ENCODE results near the gene OTX1. TPM values are rescaled to one million over a fixed set of nuclear protein-coding genes. Genes with fewer than 3 reads are reported as not detected.

Gene OTX1
- total RNA-seq, 4 donors from 2014 or later, result not detected

DNA sequence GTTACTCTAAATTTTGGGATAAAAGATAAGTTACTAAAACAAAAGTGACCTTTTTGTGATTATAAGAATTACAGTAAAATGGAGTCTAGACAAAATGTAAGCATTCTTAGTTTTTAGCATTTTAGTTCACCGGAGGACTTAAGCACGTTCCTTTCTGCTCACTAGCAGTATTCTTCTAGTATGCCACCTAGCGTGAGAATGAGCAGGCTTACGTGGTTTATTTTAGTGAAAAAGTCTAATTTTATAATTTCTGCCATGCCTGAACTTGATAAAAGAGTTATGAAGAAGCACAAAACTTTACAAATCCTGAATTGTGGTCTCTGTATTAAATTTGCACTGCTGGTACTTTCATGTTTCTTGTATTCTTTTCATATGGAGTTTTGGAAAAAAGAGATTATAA is 12.6 kb upstream of the OTX1 start:
- no peak for TF ChIP-seq POLR2A (IDR thresholded peaks at IDR 0.05)
- TF ChIP-seq, protein P1, sequence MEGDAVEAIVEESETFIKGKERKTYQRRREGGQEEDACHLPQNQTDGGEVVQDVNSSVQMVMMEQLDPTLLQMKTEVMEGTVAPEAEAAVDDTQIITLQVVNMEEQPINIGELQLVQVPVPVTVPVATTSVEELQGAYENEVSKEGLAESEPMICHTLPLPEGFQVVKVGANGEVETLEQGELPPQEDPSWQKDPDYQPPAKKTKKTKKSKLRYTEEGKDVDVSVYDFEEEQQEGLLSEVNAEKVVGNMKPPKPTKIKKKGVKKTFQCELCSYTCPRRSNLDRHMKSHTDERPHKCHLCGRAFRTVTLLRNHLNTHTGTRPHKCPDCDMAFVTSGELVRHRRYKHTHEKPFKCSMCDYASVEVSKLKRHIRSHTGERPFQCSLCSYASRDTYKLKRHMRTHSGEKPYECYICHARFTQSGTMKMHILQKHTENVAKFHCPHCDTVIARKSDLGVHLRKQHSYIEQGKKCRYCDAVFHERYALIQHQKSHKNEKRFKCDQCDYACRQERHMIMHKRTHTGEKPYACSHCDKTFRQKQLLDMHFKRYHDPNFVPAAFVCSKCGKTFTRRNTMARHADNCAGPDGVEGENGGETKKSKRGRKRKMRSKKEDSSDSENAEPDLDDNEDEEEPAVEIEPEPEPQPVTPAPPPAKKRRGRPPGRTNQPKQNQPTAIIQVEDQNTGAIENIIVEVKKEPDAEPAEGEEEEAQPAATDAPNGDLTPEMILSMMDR (IDR thresholded peaks at IDR 0.05), result no peak
- intact Hi-C loops (cut with DNase I), result no loop called here
- H3K27me3 ChIP-seq, result no peaks in the 10 kb centered on the region
- no peak overlapping the region for H3K4me3 ChIP-seq (replicated peaks in 1 of 3)
- no peaks in the 10 kb centered on the region for H3K36me3 ChIP-seq
- H3K27ac ChIP-seq, result no peak overlapping the region
- WGBS, 2 donors, result 96 to 98% methylated on average over 4 of the region's 4 CpGs
- H3K4me1 ChIP-seq, result no peaks in the 10 kb centered on the region
- no peaks in the 10 kb centered on the region for H3K9me3 ChIP-seq
- DNase-seq, result no peak

DNA sequence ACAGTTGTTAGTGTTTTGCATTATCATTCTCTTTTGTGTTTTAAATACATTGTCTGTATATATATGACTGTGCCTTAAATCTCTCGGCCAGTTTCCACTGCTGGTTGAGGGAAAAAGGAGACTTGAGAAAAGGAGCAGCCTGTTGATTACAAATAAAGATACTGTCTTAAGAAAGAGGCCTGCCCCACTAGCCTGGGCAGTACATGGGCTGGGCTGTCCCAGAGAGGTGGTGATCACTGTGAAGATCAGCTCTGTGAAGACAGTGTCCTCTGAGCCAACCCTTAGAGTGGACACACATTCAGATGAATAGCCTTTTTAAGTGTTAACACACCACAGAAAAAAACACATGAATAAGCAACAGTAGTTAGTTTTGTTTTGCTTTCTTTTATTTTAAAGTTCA is 10.0 kb upstream of the OTX1 start:
- TF ChIP-seq, protein P1 (IDR thresholded peaks at IDR 0.05), result no peak
- no peak for TF ChIP-seq POLR2A (IDR thresholded peaks at IDR 0.05)
- H3K27ac ChIP-seq, result no peak overlapping the region
- no peaks in the 10 kb centered on the region for H3K36me3 ChIP-seq
- H3K4me1 ChIP-seq, result no peaks in the 10 kb centered on the region
- WGBS, 2 donors, result 95 to 97% methylated on average over 1 of the region's 1 CpG
- DNase-seq, result no peak
- no peak overlapping the region for H3K4me3 ChIP-seq (replicated peaks in 1 of 3)
- H3K9me3 ChIP-seq, result no peaks in the 10 kb centered on the region
- intact Hi-C loops (cut with DNase I), result no loop called here
- H3K27me3 ChIP-seq, result no peaks in the 10 kb centered on the region

DNA sequence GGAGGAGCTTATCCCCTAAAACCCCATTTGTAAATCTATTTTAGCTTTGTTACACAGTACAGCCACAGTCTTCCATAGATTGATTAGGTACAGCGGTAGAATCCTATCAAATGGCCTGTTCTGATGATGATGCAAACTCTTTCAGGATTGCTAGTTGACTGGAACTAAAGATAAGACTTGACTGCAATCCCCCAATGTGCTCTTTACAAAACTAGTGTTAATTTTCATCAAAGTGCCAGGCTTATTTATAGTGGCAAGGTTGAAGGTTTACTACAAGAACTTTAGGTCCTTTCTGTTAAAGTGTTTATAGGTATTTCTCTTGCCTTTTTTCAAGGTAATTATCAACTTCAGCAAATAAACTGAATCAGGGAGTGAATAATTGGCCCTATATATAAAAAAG is 9.0 kb upstream of the OTX1 start:
- no peaks in the 10 kb centered on the region for H3K9me3 ChIP-seq
- no peaks in the 10 kb centered on the region for H3K4me1 ChIP-seq
- H3K36me3 ChIP-seq, result no peaks in the 10 kb centered on the region
- no peak overlapping the region for H3K4me3 ChIP-seq (replicated peaks in 1 of 3)
- H3K27me3 ChIP-seq, result peaks cover 4% of the 10 kb centered on the region
- TF ChIP-seq, protein P1 (IDR thresholded peaks at IDR 0.05), result no peak
- no peak for TF ChIP-seq POLR2A (IDR thresholded peaks at IDR 0.05)
- intact Hi-C loops (cut with DNase I), result no loop called here
- no peak for DNase-seq
- no peak overlapping the region for H3K27ac ChIP-seq
- 95 to 96% methylated on average over 1 of the region's 1 CpG for WGBS, 2 donors

DNA sequence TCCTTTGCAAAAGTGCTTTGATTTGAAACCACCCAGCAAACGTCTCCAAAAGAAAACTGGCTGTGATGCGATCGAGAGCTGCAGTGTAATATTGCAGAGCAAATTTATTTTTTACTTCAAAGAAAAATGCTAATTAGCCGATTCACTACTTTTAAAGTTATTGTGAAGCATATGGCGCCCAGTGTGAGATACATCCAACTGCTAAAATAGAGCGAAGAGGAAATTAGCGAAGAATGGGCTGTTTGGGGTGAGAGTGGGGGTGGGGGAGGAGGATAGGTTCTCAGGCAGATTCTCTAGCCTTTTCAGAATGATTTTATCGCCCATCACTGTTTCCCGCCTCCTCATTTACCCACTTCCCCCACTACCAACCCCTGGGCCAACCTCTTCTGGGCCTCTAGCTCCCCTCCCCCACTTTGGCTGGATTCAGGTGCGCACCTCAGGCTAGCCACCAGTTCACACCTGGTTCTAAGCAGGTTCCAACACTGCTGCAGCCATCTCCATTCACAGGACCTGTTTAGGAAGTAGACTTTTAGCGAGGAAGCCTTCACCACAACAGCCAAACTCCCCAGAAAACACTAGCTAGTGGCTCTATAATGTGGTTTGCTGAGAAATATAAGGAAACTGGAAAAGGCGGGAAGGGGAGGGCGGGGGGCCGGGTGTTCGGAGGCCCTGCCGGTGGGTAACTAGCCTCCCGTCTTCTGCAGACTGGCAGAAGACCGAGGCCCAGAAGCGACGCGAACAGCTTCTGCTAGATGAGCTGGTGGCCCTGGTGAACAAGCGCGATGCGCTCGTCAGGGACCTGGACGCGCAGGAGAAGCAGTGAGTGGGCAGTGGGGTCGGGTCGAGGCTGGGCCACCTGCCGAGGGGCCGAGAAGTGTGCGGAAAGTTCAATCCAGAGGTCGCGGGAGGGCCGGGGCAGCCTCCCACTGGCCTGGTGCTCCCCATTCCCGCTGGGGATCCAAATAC is 6.0 kb upstream of the OTX1 start:
- no peak for DNase-seq
- WGBS, 2 donors, result 93 to 95% methylated on average over 36 of the region's 36 CpGs
- no peak overlapping the region for H3K27ac ChIP-seq
- TF ChIP-seq, protein P1 (IDR thresholded peaks at IDR 0.05), result no peak
- no peak for TF ChIP-seq POLR2A (IDR thresholded peaks at IDR 0.05)
- no peaks in the 10 kb centered on the region for H3K36me3 ChIP-seq
- H3K4me1 ChIP-seq, result peaks cover 23 to 25% of the 10 kb centered on the region in 2 donors
- intact Hi-C loops (cut with DNase I), result no loop called here
- peaks cover 32% of the 10 kb centered on the region for H3K27me3 ChIP-seq
- no peaks in the 10 kb centered on the region for H3K9me3 ChIP-seq
- no peak overlapping the region for H3K4me3 ChIP-seq (replicated peaks in 1 of 3)

DNA sequence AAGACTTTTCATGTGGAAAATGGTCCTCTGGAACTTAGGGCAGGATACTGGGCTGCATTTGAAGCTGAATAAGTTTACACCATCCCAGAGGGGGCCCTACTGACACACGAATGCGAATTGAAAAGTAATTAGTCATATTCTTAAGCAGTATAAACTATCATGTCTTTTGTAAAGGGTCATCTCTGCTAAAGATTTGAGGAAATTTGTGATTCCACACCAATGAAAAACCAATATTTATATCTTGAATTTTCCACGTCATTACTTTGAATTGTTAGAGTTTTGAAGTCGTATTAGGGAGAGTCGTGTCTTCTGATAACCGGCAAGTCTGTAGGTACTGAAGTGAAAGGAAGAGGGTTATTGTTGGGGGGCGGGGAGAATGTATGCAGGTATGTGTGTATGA is 4.1 kb upstream of the OTX1 start:
- Histone ChIP-seq H3K27ac (no peak overlapping the region), H3K36me3 (no peaks in the 10 kb centered on the region), H3K9me3 (no peaks in the 10 kb centered on the region), H3K4me1 (peaks cover 30 to 44% of the 10 kb centered on the region in 2 donors), H3K27me3 (peaks cover 41% of the 10 kb centered on the region), H3K4me3 (replicated peaks in 1 of 3) (no peak overlapping the region)
- intact Hi-C loops (cut with DNase I), result no loop called here
- no peak for TF ChIP-seq POLR2A (IDR thresholded peaks at IDR 0.05)
- TF ChIP-seq, protein P1 (IDR thresholded peaks at IDR 0.05), result no peak
- WGBS, 2 donors, result 96 to 97% methylated on average over 7 of the region's 7 CpGs
- no peak for DNase-seq
